Stomach (tissue), 9 donors: ENCODE measurements around the gene METRN. TPM values are rescaled to one million over a fixed set of nuclear protein-coding genes. Genes with fewer than 3 reads are reported as not detected.

ENCODE experiments used
- DNase-seq, 2 donors: peaks; one replicate each; pipeline versions ENCODE4 v3.0.0 to v3.0.0-alpha.2; 2013 to 2019
- H3K27ac ChIP-seq, 5 donors: fragments of 200-600 bp in 4 of 5; sonication (generic) in 4 of 5; one replicate each; pipeline ENCODE4 v1.5.1; 2013 to 2019; ENCODE audit warnings: mild to moderate bottlenecking in 1 of 5, moderate library complexity in 1 of 5
- H3K27me3 ChIP-seq, 3 donors: fragments of 200-600 bp; sonication (generic); one replicate each; pipeline ENCODE4 v1.5.1; 2017 to 2019; ENCODE audit warnings: mixed run types in 1 of 3
- H3K36me3 ChIP-seq, 4 donors: fragments of 200-600 bp; sonication (generic); 1 replicate in 3 of 4; 2 replicates in 1 of 4; pipeline ENCODE4 v1.5.1; 2016 to 2019
- H3K4me1 ChIP-seq, 4 donors: fragments of 200-600 bp; sonication (generic); one replicate each; pipeline ENCODE4 v1.5.1; 2016 to 2019
- H3K4me3 ChIP-seq, 4 donors: fragments of 200-600 bp; sonication (generic) in 3 of 4; one replicate each; pipeline ENCODE4 v1.5.1; 2016 to 2019; ENCODE audit warnings: mild to moderate bottlenecking in 1 of 4
- H3K9me3 ChIP-seq, 4 donors: fragments of 200-600 bp; sonication (generic); one replicate each; pipeline ENCODE4 v1.5.1; 2016 to 2019
- EP300 ChIP-seq: sonication (generic); formaldehyde crosslinking; IDR thresholded peaks from one replicate; pipeline ENCODE4 v1.6.1; 2017; ENCODE audit warnings: antibody characterized with exemption
- POLR2A ChIP-seq, 4 donors: fragments of 450-650 bp; IDR thresholded peaks; one replicate each; pipeline ENCODE4 v1.6.1; 2016; ENCODE audit warnings: antibody characterized with exemption in 4 of 4, control low read depth in 2 of 4, mild to moderate bottlenecking in 1 of 4, moderate library complexity in 1 of 4
- POLR2AphosphoS5 ChIP-seq, 3 donors: sonication (generic); formaldehyde crosslinking; IDR thresholded peaks; one replicate each; pipeline ENCODE4 v1.6.1; 2016; ENCODE audit warnings: antibody characterized with exemption in 3 of 3
- WGBS, 5 donors: extraction: QIAGEN DNeasy Blood & Tissue Kit in 3 of 5; methylation state at CpG; one replicate each; pipeline versions ENCODE4 v1.1.5 to v1.1.7; 2013 to 2018; 5-methylcytosine and 5-hydroxymethylcytosine counted together
- intact Hi-C: fragments of 100-400 bp; cut with DNase I; formaldehyde crosslinking; loops from one replicate; pipeline ENCODE4 v1.15.1; 2023; ENCODE audit warnings: low total_unique reads
- polyA plus RNA-seq, 3 donors: library from polyadenylated mRNA; stranded (reverse); fragments of 200-250 nt; gene quantifications; one replicate each; pipeline ENCODE4 v1.2.3, GENCODE V29; 2013
- total RNA-seq, 5 donors: library from RNA; depleted of rRNA; stranded (reverse); fragments of >200 nt; gene quantifications; one replicate each; pipeline versions ENCODE4 v1.1.0 to v1.2.3, GENCODE V29; 2014 to 2016
- TF ChIP-seq, protein P1 (sequence below), 7 experiments: fragments of 450-650 bp in 4 of 7; fragments of 200-600 bp in 3 of 7; sonication (generic) in 3 of 7; IDR thresholded peaks; one replicate each; pipeline ENCODE4 v1.5.1; 2016 to 2019; ENCODE audit warnings: antibody characterized with exemption in 7 of 7, control low read depth in 2 of 7, mild to moderate bottlenecking in 1 of 7
- donor health status: healthy with polysubstance abuse.
- donor health status: Bipolar disorder and iron deficiency.
- donor health status: healthy.

The METRN gene
- total and polyA plus RNA-seq, 8 donors, result 7.1 to 79.7 (median 34.4) TPM

GRCh38 chr16:704552-705380 lies 10.2 kb upstream of the METRN start:
- WGBS, 5 donors, result 9 to 22% (median 13%) methylated on average over 9 to 50 of the region's 50 CpGs
- DNase-seq, result no peak
- TF ChIP-seq EP300 (no peak), POLR2A (IDR thresholded peaks at IDR 0.05) (no peak), POLR2AphosphoS5 (IDR thresholded peaks at IDR 0.05) (no peak)
- TF ChIP-seq, protein P1, sequence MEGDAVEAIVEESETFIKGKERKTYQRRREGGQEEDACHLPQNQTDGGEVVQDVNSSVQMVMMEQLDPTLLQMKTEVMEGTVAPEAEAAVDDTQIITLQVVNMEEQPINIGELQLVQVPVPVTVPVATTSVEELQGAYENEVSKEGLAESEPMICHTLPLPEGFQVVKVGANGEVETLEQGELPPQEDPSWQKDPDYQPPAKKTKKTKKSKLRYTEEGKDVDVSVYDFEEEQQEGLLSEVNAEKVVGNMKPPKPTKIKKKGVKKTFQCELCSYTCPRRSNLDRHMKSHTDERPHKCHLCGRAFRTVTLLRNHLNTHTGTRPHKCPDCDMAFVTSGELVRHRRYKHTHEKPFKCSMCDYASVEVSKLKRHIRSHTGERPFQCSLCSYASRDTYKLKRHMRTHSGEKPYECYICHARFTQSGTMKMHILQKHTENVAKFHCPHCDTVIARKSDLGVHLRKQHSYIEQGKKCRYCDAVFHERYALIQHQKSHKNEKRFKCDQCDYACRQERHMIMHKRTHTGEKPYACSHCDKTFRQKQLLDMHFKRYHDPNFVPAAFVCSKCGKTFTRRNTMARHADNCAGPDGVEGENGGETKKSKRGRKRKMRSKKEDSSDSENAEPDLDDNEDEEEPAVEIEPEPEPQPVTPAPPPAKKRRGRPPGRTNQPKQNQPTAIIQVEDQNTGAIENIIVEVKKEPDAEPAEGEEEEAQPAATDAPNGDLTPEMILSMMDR (IDR thresholded peaks at IDR 0.05), result no peak
- no peaks in the 10 kb centered on the region for H3K36me3 ChIP-seq
- no peaks in the 10 kb centered on the region for H3K9me3 ChIP-seq
- H3K4me3 ChIP-seq, result peak overlapping the region; percentile 9 to 24 (median 20)
- intact Hi-C loops, result no loop called here
- no peak overlapping the region for H3K27ac ChIP-seq
- peaks cover 11 to 42% (median 28%) of the 10 kb centered on the region in 4 donors for H3K4me1 ChIP-seq
- peaks cover 70 to 100% (median 97%) of the 10 kb centered on the region in 3 donors for H3K27me3 ChIP-seq

- Histone ChIP-seq H3K27ac (peak within 1 kb of the TSS in 1 of 5 donors; percentile 9), H3K4me3 (peak within 1 kb of the TSS; percentile 9 to 24 (median 20)), H3K9me3 (no peaks in the 10 kb centered on the region), H3K27me3 (peaks cover 68 to 100% (median 97%) of the 10 kb centered on the region in 3 donors), H3K36me3 (no peaks in the 10 kb centered on the region), H3K4me1 (peaks cover 10 to 37% (median 26%) of the 10 kb centered on the region in 4 donors)
- TF ChIP-seq POLR2AphosphoS5 (IDR thresholded peaks at IDR 0.05), result no peak
- TF ChIP-seq POLR2A (IDR thresholded peaks at IDR 0.05), result no peak
- TF ChIP-seq, protein P1 (IDR thresholded peaks at IDR 0.05), result no peak
- no peak for TF ChIP-seq EP300
- DNase-seq, result peak in 1 of 2 donors; percentile 65
- WGBS, 5 donors, result 0 to 2% (median 1%) methylated on average over 18 to 113 of the region's 115 CpGs
- intact Hi-C loops, result no loop called here
These were observed 9.3 kb upstream of the METRN start, which contains the start of gene FBXL16 for GRCh38 chr16:705431-706188. Gene FBXL16 (minus strand): TSS chr16:705801. CDS start chr16:697405, 8,396 bp downstream.

GRCh38 chr16:706189-707061 lies 8.5 kb upstream of the METRN start:
- intact Hi-C loops, result no loop called here
- no peaks in the 10 kb centered on the region for H3K36me3 ChIP-seq
- WGBS, 5 donors, result 4 to 6% (median 5%) methylated on average over 37 to 49 of the region's 49 CpGs

More at GRCh38 chr16:706189-707061, 8.5 kb upstream of the METRN start:
- TF ChIP-seq, protein P1 (IDR thresholded peaks at IDR 0.05), result no peak
- TF ChIP-seq POLR2A (IDR thresholded peaks at IDR 0.05), result no peak
- TF ChIP-seq EP300, result no peak
- TF ChIP-seq POLR2AphosphoS5 (IDR thresholded peaks at IDR 0.05), result no peak
- Histone ChIP-seq H3K4me1 (peaks cover 7 to 31% (median 23%) of the 10 kb centered on the region in 4 donors), H3K4me3 (peak overlapping the region in 2 of 4 donors; percentile 18 to 24), H3K9me3 (no peaks in the 10 kb centered on the region), H3K27me3 (peaks cover 67 to 100% (median 97%) of the 10 kb centered on the region in 3 donors), H3K27ac (peak overlapping the region in 1 of 5 donors; percentile 9)
- no peak for DNase-seq
